GM13977 (cell line): ENCODE data around the gene ST13.

Experiments
- DNase-seq: peaks from one replicate; pipeline ENCODE4 v3.0.0; 2012; ENCODE audit warnings: low spot score
- CTCF ChIP-seq: IDR thresholded peaks from 2 replicates; pipeline ENCODE4 v1.5.1; 2012; ENCODE audit warnings: mild to moderate bottlenecking, control low read depth; ENCODE audit not compliant: insufficient read depth; ENCODE audit errors: extremely low read depth, missing control alignments
- in situ Hi-C: fragments of 300-500 bp; cut with MboI; formaldehyde crosslinking; loops from one replicate; pipeline ENCODE4 v1.12.0; 2022; ENCODE audit warnings: low sequenced_read_pairs, low pct_unique_long_range_greater_than_20kb, mixed read lengths, inconsistent platforms; ENCODE audit not compliant: unreplicated experiment

ST13 gene

GRCh38 chr22:40862537-40862936 lies 6.1 kb upstream of the ST13 start:
- TF ChIP-seq CTCF: no peak
- no peak for DNase-seq
- in situ Hi-C loops: no loop called here

- in situ Hi-C loops: no loop called here
- no peak for TF ChIP-seq CTCF
- no peak for DNase-seq
Measured at GRCh38 chr22:40862013-40862412, 5.6 kb upstream of the ST13 start, which contains the start of gene DNAJB7. TSS of gene DNAJB7 (minus strand) at chr22:40862113. CDS start at chr22:40861994, 119 bp downstream.

GRCh38 chr22:40857309-40857855 lies 943 bp upstream of the ST13 start:
- in situ Hi-C loops: no loop called here
- no peak for DNase-seq
- no peak for TF ChIP-seq CTCF

GRCh38 chr22:40855979-40856512 lies 393 bp downstream of the ST13 start:
- TF ChIP-seq CTCF: no peak
- in situ Hi-C loops: no loop called here

GRCh38 chr22:40855071-40855978 lies 1.1 kb downstream of the ST13 start:
- TF ChIP-seq CTCF: no peak
- no peak for DNase-seq
- in situ Hi-C loops: no loop called here

More at GRCh38 chr22:40855979-40856512, 393 bp downstream of the ST13 start:
- DNase-seq: peak; percentile 7

GRCh38 chr22:40853961-40854360 lies 2.5 kb downstream of the ST13 start:
- DNase-seq: no peak
- TF ChIP-seq CTCF: no peak
- in situ Hi-C loops: no loop called here
